ENCODE data around the gene LMTK3.

LMTK3 gene

GRCh38 chr19:48477698-48478338 lies 33.8 kb downstream of the LMTK3 start:
- TF ChIP-seq SUZ12 (IDR thresholded peaks at IDR 0.05; ENCODE audit: extremely low read depth, insufficient read depth, insufficient read length) (no peak), YY1 (IDR thresholded peaks at IDR 0.05; ENCODE audit: insufficient read depth, insufficient read length) (no peak), ZNF274 (IDR thresholded peaks at IDR 0.05; ENCODE audit: low read depth, low read length) (no peak)
- H3K4me1 ChIP-seq (ENCODE audit: insufficient read depth, insufficient read length): peaks cover 5% of the 10 kb centered on the region
- peaks cover 82% of the 10 kb centered on the region for H3K36me3 ChIP-seq (ENCODE audit: insufficient read depth, insufficient read length, low read length)
- no peaks in the 10 kb centered on the region for H3K27me3 ChIP-seq (ENCODE audit: insufficient read depth, insufficient read length)
- H3K4me3 ChIP-seq (ENCODE audit: insufficient read length, low read depth): no peak overlapping the region
- no peaks in the 10 kb centered on the region for H3K9me3 ChIP-seq (ENCODE audit: insufficient read depth, low read length)
- no peak overlapping the region for H3K9ac ChIP-seq (ENCODE audit: insufficient read length, low read depth)
- DNase-seq (ENCODE audit: low read depth, low spot score): no peak

GRCh38 chr19:48477067-48477685 lies 34.5 kb downstream of the LMTK3 start:
- TF ChIP-seq ZNF274 (IDR thresholded peaks at IDR 0.05; ENCODE audit: low read depth, low read length) (no peak), YY1 (IDR thresholded peaks at IDR 0.05; ENCODE audit: insufficient read depth, insufficient read length) (no peak), SUZ12 (IDR thresholded peaks at IDR 0.05; ENCODE audit: extremely low read depth, insufficient read depth, insufficient read length) (no peak)
- Histone ChIP-seq H3K36me3 (ENCODE audit: insufficient read depth, insufficient read length, low read length) (peaks cover 89% of the 10 kb centered on the region), H3K4me1 (ENCODE audit: insufficient read depth, insufficient read length) (peaks cover 5% of the 10 kb centered on the region)

GRCh38 chr19:48476176-48476575 lies 35.5 kb downstream of the LMTK3 start:
- H3K4me3 ChIP-seq (ENCODE audit: insufficient read length, low read depth): no peak overlapping the region
- DNase-seq (ENCODE audit: low read depth, low spot score): no peak
- H3K4me1 ChIP-seq (ENCODE audit: insufficient read depth, insufficient read length): peaks cover 5% of the 10 kb centered on the region
- no peaks in the 10 kb centered on the region for H3K9me3 ChIP-seq (ENCODE audit: insufficient read depth, low read length)
- no peaks in the 10 kb centered on the region for H3K27me3 ChIP-seq (ENCODE audit: insufficient read depth, insufficient read length)
- H3K9ac ChIP-seq (ENCODE audit: insufficient read length, low read depth): no peak overlapping the region
- TF ChIP-seq YY1 (IDR thresholded peaks at IDR 0.05; ENCODE audit: insufficient read depth, insufficient read length) (no peak), SUZ12 (IDR thresholded peaks at IDR 0.05; ENCODE audit: extremely low read depth, insufficient read depth, insufficient read length) (no peak), ZNF274 (IDR thresholded peaks at IDR 0.05; ENCODE audit: low read depth, low read length) (no peak)
- peaks cover 91% of the 10 kb centered on the region for H3K36me3 ChIP-seq (ENCODE audit: insufficient read depth, insufficient read length, low read length)

More at GRCh38 chr19:48477067-48477685, 34.5 kb downstream of the LMTK3 start:
- Histone ChIP-seq H3K4me3 (ENCODE audit: insufficient read length, low read depth) (no peak overlapping the region), H3K27me3 (ENCODE audit: insufficient read depth, insufficient read length) (no peaks in the 10 kb centered on the region), H3K9me3 (ENCODE audit: insufficient read depth, low read length) (no peaks in the 10 kb centered on the region), H3K9ac (ENCODE audit: insufficient read length, low read depth) (no peak overlapping the region)
- no peak for DNase-seq (ENCODE audit: low read depth, low spot score)

GRCh38 chr19:48475369-48476068 lies 36.1 kb downstream of the LMTK3 start:
- DNase-seq (ENCODE audit: low read depth, low spot score): no peak
- Histone ChIP-seq H3K36me3 (ENCODE audit: insufficient read depth, insufficient read length, low read length) (peaks cover 93% of the 10 kb centered on the region), H3K27me3 (ENCODE audit: insufficient read depth, insufficient read length) (no peaks in the 10 kb centered on the region), H3K4me1 (ENCODE audit: insufficient read depth, insufficient read length) (peaks cover 5% of the 10 kb centered on the region), H3K9me3 (ENCODE audit: insufficient read depth, low read length) (no peaks in the 10 kb centered on the region), H3K4me3 (ENCODE audit: insufficient read length, low read depth) (no peak overlapping the region), H3K9ac (ENCODE audit: insufficient read length, low read depth) (no peak overlapping the region)
- TF ChIP-seq ZNF274 (IDR thresholded peaks at IDR 0.05; ENCODE audit: low read depth, low read length): no peak
- no peak for TF ChIP-seq SUZ12 (IDR thresholded peaks at IDR 0.05; ENCODE audit: extremely low read depth, insufficient read depth, insufficient read length)
- no peak for TF ChIP-seq YY1 (IDR thresholded peaks at IDR 0.05; ENCODE audit: insufficient read depth, insufficient read length)

GRCh38 chr19:48474084-48474592 lies 37.5 kb downstream of the LMTK3 start:
- Histone ChIP-seq H3K9me3 (ENCODE audit: insufficient read depth, low read length) (no peaks in the 10 kb centered on the region), H3K9ac (ENCODE audit: insufficient read length, low read depth) (no peak overlapping the region), H3K36me3 (ENCODE audit: insufficient read depth, insufficient read length, low read length) (peaks cover 85% of the 10 kb centered on the region), H3K4me3 (ENCODE audit: insufficient read length, low read depth) (no peak overlapping the region), H3K4me1 (ENCODE audit: insufficient read depth, insufficient read length) (peaks cover 8% of the 10 kb centered on the region), H3K27me3 (ENCODE audit: insufficient read depth, insufficient read length) (no peaks in the 10 kb centered on the region)
- no peak for DNase-seq (ENCODE audit: low read depth, low spot score)
- TF ChIP-seq ZNF274 (IDR thresholded peaks at IDR 0.05; ENCODE audit: low read depth, low read length) (no peak), YY1 (IDR thresholded peaks at IDR 0.05; ENCODE audit: insufficient read depth, insufficient read length) (no peak), SUZ12 (IDR thresholded peaks at IDR 0.05; ENCODE audit: extremely low read depth, insufficient read depth, insufficient read length) (no peak)

GRCh38 chr19:48473161-48473966 lies 38.3 kb downstream of the LMTK3 start:
- Histone ChIP-seq H3K27me3 (ENCODE audit: insufficient read depth, insufficient read length) (no peaks in the 10 kb centered on the region), H3K4me1 (ENCODE audit: insufficient read depth, insufficient read length) (peaks cover 8% of the 10 kb centered on the region), H3K9me3 (ENCODE audit: insufficient read depth, low read length) (no peaks in the 10 kb centered on the region), H3K4me3 (ENCODE audit: insufficient read length, low read depth) (no peak overlapping the region), H3K9ac (ENCODE audit: insufficient read length, low read depth) (no peak overlapping the region), H3K36me3 (ENCODE audit: insufficient read depth, insufficient read length, low read length) (peaks cover 84% of the 10 kb centered on the region)
- no peak for DNase-seq (ENCODE audit: low read depth, low spot score)
- TF ChIP-seq ZNF274 (IDR thresholded peaks at IDR 0.05; ENCODE audit: low read depth, low read length): no peak
- TF ChIP-seq YY1 (IDR thresholded peaks at IDR 0.05; ENCODE audit: insufficient read depth, insufficient read length): no peak
- no peak for TF ChIP-seq SUZ12 (IDR thresholded peaks at IDR 0.05; ENCODE audit: extremely low read depth, insufficient read depth, insufficient read length)
